ENCODE data around the gene DTNBP1.
A peak's percentile ranks its signal among the peaks of the same experiment; 100 is the strongest.

Gene DTNBP1

DNA sequence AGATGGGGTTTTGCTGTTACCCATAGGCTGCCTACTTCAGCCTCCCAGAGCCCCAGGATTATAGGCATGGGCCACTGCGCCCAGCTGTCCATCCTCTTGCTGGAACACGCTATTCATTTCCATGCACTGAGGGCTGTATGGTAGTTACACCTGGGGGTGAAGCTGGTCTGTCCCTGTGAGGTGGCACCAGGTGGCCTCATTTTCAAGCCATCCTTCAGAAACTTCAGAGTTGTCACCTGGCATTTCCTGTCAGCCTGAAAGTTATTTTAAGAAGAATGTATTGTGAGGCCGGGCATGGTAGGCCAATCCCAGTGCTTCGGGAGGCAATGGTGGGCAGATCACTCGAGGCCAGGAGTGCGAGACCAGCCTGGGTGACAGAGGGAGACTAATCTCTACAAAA, 147.6 kb downstream of the DTNBP1 start:
- DNase-seq (ENCODE audit: low read depth) = no peak

DNA sequence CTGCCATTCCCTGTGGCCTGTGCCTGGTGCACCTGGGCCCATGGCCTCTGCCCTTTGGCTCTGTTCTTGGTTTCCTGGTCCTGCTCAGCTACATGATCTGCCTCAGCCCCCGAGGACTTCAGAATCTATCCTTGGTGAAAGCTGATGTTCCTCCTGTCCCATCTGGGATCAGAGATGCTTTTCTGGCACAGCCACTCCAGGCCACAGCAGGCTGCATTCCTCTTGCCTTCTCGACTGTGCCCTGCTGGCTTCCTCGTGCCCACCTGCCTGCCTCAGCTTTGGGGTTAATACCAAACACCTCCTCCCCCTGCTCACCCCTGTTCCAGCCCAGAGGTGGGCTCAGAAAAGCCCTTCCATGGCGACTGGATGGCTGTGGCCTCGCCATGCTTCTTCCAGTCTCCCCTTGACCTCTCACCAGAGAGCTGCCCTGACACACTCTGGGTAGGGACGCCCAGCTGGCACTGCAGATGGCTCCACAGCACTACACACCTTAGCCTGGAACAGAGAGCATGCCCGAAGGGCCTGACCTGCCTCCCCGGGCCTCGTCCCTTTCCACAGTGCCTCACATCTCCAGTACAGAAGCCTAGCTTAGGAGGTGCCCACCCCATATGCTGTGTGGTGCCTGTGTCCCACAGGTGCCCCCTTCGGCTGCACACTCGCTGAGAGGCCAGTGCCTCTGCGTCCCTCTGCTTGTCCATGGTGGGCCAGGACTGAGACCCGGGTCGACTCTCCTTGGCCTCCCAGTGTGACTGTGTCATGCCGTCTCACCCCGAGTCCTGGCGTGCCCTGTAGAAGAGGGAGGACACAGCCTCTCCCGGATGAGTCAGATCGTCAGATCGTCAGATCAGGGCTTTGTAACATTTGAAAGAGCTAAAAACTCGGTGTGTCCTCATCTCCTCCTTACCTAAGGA, 148.8 kb downstream of the DTNBP1 start:
- DNase-seq (ENCODE audit: low read depth) = no peak

DNA sequence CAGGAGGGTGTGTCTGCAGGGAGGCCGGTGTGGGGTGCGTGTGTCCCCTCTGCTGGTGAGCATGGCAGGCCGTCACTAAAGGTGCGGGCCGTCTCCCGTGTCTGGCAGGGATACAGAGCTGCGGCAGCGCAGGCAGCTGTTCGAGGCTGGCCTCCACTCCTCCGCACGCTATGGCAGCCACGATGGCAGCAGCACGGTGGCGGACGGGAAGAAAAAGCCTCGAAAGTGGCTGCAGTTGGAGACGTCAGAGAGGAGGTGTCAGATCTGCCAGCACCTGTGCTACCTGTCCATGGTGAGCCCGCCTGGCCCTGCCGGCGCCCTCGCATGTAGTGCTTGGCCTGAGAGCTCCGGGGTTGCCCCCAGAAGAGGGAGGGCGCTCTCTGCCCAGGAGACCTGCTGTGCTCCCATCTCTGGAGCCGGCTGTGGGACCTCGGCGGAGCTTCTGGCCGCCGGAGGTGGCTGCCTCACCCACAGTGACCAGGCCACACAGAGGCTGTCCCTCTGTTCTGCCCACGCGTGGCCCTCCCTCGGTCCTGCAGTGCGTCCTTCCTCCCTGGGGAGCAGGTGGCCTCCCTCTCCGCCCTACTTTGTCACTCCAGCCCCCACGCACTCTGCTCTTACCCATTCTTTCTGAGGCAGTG, 149.6 kb downstream of the DTNBP1 start:
- no peak for DNase-seq (ENCODE audit: low read depth)

DNA sequence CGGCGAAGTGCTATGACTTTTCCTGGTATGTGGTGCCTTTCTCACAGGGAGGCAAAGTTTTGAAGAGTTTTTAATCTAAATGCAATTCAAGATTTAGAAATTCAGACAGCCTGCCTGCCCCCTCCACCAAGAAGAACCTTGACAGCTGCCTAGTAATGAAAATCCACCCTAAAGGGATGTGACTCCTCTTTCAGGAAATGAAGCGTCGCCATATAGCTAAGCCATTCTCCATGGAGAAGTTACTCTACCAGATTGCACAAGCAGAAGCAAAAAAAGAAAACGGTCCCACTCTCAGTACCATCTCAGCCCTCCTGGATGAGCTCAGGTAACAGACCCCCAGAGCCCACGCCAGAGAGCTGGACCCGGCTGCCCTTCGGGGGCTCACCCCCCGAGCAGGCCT, 150.1 kb downstream of the DTNBP1 start:
- DNase-seq (ENCODE audit: low read depth) = no peak

DNA sequence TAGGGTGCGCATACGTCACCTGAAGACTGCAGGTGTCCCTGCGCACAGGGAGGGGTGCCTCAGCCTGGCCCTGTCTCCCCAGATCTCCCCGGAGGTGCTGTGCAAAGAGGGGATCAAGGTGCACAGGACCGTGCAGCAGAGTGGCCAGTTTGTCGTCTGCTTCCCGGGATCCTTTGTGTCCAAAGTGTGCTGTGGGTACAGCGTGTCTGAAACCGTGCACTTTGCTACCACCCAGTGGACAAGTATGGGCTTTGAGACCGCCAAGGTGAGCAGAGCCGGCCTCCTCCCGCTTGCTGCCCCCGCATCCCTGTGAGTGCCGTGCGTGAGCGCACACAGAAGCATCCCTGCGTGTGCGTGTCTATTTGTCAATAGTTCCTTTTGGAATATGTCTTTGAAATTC, 150.7 kb downstream of the DTNBP1 start:
- peak; percentile 21 for DNase-seq (ENCODE audit: low read depth)

DNA sequence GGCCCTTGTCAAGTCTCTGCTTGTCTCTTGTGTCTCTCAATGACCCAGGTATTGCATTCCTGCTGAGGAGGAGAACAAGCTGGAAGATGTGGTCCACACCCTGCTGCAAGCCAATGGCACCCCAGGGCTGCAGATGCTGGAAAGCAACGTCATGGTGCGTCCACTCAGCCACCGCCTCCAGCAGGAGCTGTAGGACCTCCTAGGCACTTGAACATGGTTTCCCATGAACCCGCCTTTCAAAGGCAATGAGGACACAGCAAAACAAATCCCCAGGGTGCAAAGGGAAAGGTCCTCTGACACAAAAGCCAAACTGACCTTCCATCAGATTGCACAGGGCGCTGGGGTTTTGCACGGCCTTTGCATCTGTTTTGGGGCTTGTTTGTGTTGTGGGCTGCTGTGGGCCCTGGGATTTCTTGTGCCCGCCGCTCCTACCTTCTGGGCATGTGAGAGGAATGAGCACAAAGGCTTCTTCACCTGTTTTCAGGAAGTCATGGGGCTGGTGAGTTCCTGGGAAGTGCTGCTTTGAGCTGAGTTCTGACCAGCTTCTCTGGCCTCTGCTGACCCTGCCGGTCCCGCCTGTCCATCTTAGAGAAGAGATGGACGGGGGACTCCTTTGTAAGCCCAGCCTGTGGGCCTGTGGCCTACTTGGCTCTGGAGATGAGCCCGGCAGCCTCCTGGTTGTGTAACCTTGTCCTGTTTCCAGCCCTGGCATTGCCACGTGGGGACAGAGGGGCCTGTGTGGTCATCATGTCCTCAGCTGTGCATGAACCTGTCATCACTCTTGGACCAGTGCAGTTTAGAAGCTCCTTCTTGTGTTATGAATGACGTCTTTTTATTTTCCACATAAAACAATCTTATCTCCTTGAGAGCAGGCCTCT, 151.3 kb downstream of the DTNBP1 start:
- no peak for DNase-seq (ENCODE audit: low read depth)

DNA sequence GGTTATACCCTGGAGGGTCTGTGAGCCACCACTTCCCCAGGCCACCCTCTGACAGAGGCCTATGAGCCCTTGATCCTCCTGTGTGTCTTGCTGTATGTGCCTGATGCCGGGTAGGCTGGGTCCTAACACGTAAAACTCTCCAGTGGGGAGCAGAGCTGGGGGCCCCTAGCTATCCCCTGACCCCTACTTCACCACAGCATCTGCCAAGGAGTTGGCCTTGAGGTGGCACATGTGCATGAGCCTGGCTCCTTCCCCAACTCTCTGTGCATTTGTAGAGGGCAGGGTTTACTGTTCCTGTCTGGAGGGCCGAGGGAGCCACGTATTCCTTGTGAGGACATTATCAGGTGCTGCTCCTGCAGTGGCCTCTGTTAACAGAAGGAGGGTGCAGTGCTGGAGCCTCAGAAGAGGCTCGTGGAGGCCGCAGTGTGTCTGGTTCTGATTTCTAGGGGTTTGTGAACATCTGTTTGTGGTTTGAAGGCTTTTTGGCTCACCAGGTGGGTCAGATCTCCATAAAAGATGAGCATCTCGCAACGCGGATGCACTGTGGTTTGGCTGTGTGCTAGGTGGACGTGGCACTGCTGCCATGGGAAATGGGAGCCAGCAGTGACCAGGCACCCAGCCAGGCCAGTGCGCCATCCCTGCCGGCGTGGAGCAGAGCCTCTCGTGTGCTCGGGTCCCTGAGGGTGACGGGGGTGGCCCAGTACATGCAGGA, 152.1 kb downstream of the DTNBP1 start:
- no peak for DNase-seq (ENCODE audit: low read depth)

DNA sequence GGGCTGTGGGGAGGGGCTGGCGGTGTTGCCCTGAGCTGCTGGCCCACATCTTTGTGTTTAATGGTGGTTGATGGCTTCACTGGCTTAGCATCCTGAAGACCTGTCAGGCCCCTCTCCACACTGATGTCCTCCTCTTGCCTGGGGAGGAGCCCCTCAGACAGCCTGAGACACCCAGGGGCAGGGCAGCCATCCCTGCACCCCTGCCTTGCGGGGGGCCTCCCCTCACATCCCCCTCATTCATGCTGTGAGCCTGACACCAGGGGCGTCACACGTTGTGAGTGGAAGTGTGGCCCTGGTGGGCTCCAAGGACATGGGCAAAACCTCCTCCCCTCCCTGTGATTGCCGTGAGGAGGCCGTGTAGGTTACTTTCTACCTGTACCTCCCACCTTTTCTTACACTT, 152.7 kb downstream of the DTNBP1 start:
- DNase-seq (ENCODE audit: low read depth) = no peak

DNA sequence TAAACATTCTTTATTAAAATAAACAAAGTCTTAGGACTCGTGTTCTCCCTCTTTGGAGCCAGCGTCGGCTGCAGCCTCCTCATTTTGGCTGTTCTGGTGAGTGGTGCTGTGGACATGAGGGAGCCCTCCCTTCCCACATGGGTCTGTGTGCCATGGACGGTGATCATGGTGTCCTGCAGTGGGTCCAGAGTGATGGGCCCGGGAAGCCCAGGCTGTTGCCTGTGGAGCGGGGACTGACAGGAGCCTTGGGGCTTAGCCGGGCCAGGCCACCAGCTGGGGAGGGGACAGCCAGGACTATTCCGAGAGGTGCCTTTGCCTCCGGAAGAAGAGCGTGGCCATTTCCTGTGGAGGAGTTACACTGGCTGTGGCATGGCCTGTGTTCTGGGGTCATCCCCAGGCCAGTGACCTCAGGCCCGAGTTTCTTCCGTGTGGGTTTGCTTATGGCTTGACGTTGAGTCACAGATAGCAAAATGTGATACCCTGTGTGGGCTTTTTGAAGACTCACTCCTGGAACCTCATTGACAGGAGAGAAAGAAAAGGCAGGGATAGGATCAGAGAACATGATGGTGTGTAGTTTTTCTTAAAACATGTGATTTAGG, 153.4 kb downstream of the DTNBP1 start:
- DNase-seq (ENCODE audit: low read depth) = peak; percentile 48

DNA sequence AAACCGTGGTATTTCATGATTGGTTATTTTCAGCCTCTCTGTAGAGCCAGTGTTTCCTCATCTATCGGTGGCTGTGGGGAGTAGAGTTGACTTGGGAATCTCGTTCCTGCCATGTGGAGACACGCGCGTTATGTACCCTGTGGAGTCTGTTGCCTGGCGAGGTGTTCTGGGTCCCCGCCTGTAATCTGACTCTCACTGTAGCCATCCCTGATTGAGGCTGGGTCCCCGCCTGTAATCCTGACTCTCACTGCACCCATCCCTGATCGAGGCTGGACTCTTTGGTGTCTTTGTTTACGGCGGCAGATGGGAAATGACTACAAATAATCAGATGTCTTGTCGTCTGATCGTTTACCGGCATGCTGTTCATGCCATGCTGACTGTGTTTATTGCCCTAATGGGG, 153.9 kb downstream of the DTNBP1 start:
- DNase-seq (ENCODE audit: low read depth) = no peak

DNA sequence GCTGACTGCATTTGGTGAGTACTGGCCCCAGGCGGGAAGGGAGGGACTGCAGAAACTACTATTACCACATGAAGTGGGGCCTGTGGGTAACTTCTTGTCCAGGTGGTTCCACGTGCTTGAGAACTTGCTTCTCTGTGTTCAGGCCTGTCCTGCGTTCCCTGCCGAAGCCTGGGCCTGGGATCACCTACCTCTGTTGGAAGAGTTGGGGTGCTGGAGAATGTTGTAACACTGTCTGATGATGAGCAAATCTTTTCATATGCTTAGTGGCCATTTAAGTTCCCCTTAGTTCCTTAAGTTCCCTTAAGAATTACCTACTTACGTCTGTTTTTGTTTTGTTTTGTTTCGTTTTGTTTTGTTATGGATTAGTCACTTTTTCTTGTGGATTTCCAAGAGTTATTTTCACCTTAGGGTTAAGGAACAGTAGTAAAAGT, 154.4 kb downstream of the DTNBP1 start:
- no peak for DNase-seq (ENCODE audit: low read depth)

DNA sequence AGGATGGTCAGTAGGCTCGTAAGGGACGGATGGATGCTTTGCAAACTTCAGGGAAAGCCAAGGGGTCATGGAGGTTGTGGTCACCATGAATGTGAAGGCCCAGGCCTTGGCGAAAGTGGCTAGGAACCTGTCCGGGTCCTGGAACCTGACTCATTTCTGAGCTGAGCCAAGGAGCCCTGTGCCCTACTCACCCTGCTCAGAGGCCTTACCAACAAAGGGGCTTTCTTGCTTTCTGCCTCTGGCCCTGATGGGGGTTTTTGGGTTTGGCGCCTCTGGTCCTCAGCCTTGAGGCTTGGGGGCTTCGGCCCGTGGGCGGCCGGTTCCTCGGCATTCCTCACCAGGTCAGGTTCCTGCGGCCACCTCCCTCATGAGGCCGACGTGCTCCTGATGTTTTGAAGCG, 155.1 kb downstream of the DTNBP1 start:
- peak; percentile 10 for DNase-seq (ENCODE audit: low read depth)

DNA sequence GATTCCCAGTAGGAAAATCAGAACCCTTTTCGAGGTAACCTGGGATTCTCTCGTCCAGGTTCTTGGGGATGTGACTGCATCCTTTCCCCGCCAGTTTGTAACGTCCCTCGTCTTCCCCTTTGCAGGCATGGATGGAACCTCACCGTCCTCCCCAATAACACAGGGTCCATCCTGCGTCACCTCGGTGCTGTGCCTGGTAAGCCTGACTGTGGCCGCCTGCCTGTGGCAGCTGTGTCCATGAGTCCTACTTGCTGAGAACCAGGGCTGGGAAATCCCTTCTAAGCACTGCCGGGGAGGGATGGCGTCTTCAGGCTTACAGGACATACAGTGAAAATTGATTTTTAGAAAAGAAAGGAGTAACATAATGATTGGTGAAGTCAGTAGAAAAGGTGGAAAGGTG, 155.6 kb downstream of the DTNBP1 start:
- no peak for DNase-seq (ENCODE audit: low read depth)

DNA sequence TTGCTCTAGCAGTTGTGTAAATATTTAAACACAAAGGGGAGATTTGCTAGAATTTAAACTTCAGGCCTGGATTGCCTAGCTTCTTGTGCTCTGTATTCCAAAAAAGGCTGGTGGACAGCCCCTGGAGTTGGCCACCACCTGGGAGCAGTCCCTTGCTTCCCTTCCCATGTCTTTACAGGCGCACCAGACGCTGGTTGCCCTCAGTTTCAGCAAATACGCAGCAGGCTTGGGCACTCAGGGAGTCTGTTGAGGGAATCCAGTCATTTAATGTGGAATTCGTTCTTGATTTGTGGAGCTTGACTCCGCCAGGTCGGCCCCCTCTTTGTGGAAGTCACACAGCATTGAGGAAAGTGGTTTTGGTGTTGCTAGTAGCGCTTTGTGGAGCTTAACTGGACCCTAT, 156.8 kb downstream of the DTNBP1 start:
- no peak for DNase-seq (ENCODE audit: low read depth)

DNA sequence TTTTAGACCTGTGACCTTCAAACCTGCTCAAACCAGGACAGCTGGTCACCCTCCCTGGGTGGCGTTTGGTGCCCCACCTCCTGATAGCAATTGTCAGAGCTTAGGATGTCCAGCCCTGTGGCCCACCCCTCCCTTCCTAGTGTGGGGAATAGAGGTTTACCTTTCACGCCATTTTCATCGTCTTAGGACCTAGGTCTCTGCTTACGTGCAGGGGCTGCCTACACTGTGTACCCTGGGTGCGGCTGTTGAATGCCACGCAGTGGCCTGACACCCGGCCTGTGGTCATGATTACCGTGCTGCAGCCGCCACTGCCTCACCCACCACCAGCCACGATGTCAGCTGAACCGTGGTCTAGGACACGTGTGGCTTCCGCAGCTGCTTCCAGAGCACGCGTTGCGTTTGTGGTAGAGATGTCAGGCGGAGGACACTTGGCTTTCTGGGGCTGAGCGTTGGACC, 157.3 kb downstream of the DTNBP1 start:
- no peak for DNase-seq (ENCODE audit: low read depth)

DNA sequence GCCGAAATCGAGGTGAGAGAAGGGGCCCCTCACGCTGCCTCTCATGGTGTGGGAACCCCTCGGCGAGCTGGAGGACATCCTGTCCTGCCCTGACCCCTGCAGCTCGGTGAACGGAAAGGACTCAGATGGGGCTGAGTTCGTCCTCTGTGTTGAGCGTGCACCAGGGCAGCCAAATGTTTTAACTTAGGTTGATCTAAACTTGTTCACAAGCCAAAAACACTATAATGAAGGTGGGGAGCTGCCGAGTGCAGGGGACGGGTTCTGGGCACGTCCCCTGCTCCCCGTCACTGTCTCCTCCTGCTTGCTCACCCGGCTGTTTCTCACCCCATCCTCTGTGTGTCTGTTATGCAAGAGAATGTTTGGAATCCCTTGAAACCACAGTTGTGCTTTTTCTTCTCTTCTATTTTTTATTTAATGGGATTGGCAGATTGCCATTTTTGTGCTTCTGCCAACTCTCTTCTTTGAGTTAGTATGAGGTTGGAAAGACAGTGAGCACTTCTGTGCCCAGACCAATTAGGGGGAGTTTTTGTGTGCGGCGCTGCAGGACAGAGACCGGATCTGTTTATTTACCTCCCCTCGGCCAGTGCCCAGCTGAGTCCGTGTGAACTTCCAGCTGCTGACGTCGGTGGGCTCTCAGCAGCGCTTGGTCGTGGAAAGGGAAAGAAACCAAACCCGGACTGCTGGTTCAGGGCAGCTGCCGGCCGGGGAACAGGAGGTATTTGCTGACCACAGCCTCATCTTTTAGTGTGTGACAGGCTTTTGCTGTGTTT, 158.1 kb downstream of the DTNBP1 start:
- peak; percentile 97 for DNase-seq (ENCODE audit: low read depth)

DNA sequence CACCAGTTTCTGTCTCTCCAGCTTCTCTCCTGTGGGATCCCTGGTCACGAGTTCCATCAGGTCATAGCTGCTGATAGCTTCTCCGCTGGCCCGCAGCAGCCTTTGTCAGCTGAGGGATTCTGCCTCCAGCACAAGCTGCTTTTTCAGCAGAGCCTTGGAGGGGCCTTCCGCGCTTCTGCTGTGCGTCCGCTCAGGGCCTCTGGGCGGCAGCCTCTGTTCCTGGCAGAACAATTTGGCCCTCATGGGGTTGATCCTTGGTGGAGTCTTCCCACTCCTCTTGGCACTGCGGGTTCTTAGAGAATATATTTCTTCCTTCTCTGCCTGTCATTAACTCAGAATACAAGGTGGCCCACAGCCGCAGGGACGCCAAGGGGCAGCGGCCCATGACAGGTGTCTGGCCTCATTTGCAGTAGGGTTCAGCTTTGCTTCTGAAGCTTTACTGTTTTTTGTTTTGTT, 158.8 kb downstream of the DTNBP1 start:
- DNase-seq (ENCODE audit: low read depth) = no peak

DNA sequence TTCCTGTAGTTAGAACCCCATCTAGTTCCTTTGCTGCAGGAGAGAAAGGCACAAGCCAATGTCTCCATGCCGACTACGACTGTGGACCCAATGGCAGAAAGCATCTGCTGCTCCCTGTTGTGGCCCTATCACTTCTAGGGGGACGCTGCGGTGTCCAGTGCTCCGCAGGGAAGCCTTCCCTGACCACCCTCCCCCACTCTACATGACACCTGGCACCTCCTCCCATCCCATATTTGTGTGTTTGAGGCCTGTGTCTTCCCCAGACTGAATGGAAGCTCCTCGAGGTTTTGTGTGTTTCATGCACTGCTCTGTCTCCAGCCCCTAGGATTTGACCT, 159.5 kb downstream of the DTNBP1 start:
- DNase-seq (ENCODE audit: low read depth) = no peak

DNA sequence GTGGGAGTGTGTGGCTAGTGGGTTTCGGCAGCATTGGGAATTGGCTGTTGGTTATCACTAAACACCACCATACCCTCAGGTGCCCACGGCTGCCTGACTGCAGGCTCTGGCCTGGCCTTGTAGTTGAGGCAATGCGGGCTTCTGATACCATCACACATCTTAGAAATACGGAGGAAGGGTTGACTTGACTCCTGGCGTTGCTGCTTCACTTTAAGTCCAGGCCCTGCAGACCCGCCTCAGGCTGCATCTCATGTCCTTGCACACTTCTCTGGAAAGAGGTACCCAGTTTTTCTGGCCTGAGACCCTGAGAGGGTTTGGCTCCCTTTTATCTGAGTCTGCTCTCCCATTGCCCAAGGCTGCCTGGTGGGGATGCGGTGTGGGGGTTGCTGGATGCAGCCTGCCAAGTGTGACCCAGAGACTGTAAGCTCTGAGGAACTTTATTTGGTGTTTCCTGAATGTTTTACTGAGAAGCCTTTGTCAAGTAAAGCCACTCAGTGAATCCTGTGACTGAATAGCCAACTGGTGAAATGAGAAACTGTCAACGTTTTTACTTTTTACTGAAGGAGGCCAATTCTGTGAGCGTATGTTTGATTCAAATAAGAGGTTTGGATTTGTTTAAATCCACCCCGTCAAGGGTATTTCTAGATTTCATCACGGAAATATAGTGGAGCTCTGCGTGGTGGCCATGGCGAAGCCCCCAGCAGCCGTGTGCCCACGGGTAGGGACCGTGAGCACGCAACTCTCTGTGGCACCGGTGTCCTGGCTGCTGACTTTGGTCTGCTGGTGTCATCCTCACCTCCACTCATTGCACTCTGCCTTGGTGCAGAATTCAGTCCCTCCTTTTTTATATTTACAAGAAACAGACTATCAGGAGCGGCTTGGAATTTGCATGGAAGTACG, 160.1 kb downstream of the DTNBP1 start:
- no peak for DNase-seq (ENCODE audit: low read depth)

Data from amniotic epithelial cell (primary cell).